Jurkat, Clone E6-1 (cell line): ENCODE results near the gene WNT7B.

Experiments
- DNase-seq: peaks from one replicate; pipeline ENCODE4 v3.0.0-alpha.2; 2011; ENCODE audit warnings: low read depth, low spot score
- H3K4me3 ChIP-seq: 2 replicates; pipeline ENCODE4 v1.5.1; 2011; ENCODE audit warnings: mild to moderate bottlenecking, low read length, control low read depth, moderate library complexity

The WNT7B gene

DNA sequence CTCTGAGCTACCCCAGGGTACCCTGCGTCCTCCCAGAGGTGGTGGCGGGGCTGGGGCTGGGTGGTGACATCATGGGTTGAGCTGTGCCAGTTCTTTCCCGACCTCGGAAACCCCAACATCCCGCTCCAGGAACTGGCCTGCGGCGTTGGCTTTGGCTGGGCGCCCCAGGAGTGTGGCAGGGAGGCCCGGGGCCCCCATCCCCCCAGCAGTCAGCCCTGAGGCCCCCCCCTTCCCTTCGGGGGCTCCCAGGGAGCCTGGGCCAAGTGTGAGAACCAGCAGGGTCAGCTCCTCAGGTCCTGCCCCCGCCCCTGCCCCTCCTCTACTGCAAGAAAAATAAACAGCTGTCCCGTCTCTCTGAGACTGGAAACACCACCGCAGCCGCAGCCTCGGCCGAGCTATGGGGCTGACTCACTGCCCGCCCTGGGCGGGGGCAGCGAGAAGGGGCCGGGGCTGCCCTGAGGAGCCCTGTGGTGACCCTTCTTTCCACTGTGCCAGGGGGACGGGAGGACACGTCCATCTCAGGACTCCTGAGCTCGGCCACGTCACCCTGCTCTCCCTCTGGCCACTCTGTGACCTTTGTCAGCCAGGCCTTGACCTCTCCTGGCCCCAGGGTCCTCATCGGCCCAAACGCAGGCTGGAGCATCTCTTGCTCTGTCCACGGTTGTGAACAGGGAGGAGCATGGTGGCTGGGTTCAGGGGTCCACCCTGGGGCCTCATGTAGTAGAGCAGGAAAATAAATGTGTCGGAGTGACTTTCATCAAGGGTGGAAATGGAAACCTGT is 73.4 kb downstream of the WNT7B start:
- H3K4me3 ChIP-seq, result no peak overlapping the region
- no peak for DNase-seq

DNA sequence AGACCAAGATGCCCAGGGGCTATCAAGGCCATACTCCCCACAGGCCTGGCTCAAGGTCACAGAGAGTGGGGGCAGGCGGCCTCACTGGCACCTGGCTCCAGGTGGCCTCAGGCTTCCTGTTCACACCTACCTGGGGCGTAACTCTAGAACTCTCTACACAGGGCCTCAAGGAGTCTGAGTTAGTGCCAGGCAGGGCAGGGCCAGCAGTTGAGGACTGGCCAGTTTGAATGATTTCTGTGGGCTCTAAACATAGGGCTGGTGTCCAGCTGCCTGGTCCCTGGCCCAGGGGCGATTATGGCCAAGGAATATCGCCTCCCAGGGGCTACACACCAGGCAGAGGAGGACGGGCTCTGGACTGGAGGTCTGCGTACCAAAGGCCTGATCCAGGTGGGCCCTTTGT is 79.2 kb downstream of the WNT7B start:
- no peak overlapping the region for H3K4me3 ChIP-seq
- no peak for DNase-seq

DNA sequence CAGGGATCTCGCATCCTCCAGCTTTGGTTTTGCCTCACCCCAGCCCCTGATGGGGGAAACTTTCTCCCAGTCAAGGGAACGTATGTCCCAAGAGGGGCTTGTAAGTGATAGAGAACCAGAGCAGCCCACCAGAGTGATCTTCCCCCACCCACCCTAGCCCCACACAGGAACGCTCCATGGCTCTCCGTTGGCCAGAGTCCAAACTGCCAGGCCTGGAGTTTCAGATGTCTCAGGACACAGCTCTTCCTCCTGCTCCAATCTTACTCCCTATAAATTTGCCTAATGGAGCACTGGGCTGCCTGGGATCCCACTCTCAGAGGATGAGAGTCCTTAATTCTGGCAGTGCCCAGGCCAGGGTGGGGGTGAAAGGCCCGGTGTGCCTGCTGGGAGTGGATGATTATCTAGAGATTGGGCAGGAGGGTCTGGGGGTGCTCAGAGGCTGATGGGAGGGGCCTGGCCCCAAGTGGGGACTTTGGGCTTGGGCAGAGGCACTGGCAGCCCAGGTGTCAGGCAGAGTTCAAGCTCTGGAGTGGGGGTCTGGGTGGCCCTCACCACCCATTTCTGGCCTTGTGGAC is 79.9 kb downstream of the WNT7B start:
- no peak for DNase-seq
- no peak overlapping the region for H3K4me3 ChIP-seq

DNA sequence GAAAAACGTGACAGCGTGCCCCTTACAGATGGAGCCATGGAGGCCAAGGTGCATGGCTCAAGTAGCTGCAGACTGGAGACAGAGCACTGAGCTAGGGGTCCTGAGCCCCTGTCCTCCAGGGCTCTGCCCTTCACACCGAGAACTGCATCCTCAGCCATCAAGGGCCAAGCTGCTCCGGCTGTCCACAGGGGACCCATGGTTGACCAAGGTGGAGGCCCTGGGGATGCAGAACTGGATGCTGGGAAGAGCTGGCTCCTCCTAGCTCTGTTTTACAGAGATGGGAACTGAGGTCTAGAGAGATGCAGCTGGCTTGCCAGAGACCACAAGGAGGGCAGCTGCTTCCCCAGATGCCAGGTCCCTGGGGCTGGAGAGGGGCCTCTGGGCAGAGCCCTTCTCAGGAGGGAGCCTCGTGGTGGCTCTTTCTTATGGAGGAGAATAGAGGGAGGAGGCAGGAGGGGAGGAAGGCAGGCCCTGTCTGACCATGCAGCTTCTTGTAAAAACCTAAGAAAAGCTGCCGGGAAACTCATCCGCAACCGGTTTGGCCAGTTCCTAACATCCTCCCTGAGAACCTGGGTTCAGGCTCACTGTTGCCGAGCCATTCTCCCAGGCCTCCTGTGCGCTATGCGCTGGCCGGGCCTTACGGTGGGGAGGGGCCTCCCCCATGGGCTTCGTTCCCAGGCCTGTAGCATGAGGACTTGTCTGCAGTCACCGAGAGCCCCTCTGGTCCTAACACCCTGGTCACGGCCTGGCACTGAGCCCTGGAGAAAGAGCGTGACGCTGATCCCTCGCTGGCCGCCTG is 80.6 kb downstream of the WNT7B start:
- H3K4me3 ChIP-seq, result no peak overlapping the region
- DNase-seq, result no peak

DNA sequence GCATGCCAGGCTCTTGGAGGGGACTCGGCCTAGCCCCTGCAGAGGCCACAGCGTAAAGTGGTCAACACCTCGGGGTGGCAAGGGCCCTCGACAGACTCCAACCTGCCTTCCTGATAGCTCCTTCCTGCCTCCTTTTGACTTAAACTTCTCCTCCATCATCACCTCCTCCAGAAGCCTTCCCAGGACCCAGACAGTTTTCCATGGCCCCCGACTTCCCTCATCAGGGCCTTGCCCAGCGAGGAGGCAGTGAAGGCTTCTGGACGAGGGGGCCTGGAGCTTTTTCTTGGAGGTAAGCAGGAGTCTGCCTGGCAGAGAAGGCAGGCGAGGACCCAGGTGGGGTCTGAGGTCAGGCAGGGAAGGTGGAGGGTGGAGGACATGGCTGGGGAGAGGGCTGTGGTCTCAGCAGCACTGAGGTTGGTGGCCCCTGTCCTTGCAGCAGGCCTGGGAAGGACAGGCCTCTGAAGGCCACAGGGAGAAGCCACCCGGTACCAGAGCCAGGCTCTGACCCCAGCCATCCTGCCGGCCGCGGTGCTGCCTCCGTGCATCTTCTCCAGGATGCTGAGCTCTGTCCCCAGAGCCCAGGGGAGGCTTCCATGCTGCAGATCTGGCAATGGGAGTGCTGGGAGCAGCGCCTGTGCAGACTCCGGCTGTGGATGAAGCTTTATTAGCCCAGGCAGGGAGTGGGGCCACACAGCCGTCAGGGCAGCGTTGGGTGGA is 81.4 kb downstream of the WNT7B start:
- H3K4me3 ChIP-seq, result no peak overlapping the region
- no peak for DNase-seq

DNA sequence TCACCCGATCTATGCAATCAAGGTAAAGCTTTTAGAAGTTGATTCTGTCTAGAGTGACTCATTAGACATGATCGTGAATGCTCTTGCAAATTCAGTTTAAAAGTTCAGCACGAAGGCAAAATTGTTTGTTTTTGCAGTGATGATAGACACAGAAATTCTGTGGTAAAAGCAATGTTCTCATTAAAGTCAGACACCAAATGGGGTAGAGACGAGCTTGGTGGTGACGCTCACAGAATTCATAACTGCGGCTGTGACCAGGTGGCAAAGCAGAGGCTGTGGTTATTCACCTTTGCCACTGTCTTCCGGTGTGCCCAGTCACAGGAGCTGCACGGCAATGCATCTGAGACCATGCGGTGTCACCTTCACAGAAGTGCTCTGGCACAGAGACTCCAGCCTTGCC is 83.4 kb downstream of the WNT7B start:
- H3K4me3 ChIP-seq, result no peak overlapping the region
- DNase-seq, result no peak

DNA sequence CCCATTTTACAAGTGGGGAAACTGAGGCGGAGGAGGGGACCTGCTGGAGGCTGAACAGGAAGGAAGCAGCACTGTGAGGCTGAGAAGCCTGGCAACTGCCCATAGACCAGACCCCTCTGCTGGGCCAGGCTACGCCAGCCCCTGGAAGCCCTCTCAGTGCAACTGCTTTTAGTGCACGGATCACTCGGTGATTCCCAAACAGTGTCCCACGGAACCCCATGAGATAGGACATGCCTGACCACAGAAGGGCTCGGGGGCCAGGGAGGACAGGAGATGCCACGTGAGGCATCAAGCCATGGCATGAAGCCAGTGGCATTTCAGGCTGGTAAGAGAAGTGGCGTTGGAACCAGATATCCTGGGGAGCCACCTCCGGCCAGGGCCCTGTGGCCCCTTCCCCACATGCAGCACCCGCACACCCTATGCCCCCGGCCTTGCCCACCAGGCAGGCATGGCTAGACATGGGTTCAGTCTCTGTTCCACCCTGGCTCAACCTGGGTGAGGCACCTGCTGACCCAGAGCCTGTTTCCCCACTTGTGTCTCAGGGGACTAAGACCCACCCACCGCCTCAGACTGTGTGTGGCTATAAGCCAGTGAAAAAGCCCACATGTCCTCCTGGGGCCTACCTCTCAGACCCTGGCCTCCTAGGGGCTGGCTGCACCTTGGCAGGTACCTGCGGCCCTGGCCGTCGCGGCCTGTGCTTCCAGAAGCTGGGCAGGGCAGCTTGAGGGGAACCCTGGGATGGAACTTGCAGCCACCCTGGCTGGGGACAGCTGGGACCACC is 84.1 kb downstream of the WNT7B start:
- H3K4me3 ChIP-seq, result no peak overlapping the region
- DNase-seq, result no peak

DNA sequence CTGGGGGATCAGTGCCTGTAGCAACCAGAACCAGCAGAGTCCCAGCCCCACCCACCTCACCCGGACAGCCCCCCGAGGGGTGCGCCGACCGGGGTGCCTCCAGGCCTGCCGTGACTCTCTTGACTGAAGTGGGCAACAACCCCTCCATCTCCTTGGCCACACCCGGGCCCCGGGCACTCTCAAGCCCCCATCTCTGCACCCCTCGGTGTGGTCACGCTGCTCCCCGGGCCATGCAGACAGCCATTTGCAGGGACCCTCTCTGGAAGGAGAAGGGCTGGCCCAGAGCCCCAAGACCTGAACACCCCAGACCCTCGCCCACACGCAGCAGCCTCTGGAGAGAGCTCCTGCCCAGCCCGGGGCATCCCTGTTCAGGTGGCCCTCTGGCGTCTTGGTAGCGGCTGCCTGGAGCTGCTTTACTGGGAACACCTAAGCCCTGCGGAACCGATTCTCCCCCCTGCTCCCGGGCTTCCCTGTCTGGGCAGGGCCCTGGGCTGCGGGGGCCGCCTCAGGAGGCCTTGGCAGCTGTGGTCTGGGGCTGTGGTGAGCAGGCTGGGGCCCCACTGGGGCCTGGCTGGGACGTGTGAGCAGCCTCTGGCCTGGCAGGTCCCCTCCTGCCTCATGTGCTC is 84.9 kb downstream of the WNT7B start:
- H3K4me3 ChIP-seq, result no peak overlapping the region
- no peak for DNase-seq

DNA sequence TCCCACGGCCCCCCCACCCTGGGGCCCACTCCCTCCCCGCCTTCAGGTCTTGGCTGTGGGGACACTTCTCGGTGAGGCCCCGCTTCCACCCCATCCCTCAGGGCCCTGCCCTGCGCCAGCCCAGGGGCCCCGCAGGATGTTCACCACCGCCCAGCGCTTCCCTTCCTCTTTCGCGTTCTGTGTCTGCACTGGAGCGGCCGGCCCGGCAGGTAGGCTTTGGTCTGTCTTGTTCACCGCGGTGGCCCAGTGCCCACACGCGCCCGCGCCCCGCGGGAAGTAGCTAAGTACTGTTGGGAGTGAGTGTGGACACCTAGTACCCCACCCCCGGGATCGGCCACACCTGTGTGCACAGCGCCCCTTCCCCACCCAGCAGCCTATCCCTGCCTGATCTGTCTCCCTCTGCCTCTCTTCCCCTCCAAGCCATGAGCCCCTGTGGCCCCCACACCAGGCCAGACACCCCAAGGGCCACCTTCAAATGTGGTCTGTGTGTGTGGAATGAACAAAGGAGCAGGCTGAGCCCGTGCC is 85.4 kb downstream of the WNT7B start:
- DNase-seq, result no peak
- H3K4me3 ChIP-seq, result no peak overlapping the region

DNA sequence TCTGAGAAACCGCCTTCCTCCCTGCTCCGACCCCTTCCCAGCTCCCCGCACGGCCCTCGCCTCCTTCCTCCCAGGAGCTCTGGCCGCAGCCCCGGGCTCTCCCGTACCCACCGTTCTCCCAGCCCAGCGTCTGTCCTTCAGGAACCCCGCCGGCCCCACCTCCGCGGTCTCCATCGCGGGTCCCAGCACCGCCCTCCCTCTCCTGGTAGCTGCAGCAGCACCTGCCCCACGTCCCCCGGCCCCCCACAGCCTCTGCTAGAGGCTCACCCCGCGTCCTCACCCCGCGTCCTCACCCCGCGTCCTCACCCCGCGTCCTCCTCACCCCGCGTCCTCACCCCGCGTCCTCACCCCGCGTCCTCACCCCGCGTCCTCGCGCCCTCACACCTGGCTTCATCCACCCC is 85.9 kb downstream of the WNT7B start:
- H3K4me3 ChIP-seq, result no peak overlapping the region
- no peak for DNase-seq

DNA sequence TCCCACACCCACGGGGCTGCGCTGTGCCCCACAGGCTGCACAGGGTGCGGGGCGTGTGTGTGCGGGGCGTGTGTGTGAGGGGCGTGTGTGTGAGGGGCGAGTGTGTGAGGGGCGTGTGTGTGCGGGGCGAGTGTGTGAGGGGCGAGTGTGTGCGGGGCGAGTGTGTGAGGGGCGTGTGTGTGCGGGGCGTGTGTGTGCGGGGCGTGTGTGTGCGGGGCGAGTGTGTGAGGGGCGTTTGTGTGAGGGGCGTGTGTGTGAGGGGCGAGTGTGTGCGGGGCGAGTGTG is 86.7 kb downstream of the WNT7B start:
- no peak overlapping the region for H3K4me3 ChIP-seq
- DNase-seq, result no peak

DNA sequence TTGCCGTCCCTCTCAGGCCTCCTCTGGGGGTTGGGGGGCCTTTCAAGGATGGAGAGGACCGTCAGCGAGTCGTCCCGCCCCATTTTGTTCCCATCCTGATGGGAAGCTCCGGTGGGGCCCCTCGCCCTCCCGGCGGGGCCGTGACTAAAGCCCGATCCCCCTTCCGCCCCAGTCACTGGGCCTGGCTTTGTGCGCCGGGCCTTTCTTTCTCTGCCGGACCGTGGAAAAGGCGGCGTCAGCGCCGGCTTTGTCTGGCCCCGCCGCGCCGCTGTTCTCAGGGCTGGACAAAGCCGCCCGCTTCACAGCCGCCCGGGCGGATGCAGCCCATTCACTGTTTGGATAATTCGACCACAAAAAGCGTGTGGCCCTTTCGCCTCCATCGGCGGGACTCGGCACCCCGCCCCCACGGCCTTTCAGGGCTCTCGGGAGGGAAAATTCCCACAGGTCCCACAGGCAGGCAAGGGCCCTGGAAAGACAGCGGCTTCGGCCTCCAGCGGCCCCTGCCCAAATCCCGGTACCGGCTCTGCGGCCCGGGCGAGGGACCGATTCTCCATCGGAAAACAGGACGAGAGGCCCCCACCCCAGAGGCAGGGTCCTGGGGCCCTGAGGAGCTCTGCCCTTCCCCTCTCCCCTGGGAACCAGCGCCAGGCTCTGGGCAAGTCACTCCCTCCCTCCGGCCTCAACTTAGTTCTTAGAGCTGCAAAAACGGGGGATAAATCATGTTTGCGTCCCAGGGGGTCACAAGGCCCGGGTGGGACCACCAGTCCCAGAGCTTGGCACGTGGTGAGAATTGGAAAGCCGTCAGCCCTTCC is 87.2 kb downstream of the WNT7B start:
- no peak overlapping the region for H3K4me3 ChIP-seq

DNA sequence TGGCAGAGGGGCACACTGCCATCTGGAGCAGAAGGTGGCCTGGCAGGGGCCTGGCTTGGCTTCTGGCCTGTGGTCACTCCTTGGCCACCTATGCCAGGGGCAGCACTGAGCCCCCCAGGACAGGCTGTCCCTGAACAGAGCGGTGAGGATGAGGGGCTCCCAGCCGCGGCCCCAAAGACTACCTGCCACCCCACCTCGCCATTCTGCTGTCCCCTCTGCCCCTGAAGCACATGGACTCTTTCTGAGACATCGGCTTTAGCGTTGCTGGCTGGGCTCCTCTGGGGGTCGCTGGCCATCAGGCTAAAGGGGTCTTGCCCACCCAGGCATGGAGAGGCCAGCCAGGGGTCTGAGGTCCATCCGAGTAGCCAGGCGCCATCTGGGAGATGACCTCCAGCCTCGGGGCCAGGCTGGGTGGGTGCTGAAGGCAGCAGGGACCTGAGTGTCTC is 87.8 kb downstream of the WNT7B start:
- no peak overlapping the region for H3K4me3 ChIP-seq
- DNase-seq, result no peak

More for the DNA sequence above, 87.2 kb downstream of the WNT7B start:
- DNase-seq, result no peak

DNA sequence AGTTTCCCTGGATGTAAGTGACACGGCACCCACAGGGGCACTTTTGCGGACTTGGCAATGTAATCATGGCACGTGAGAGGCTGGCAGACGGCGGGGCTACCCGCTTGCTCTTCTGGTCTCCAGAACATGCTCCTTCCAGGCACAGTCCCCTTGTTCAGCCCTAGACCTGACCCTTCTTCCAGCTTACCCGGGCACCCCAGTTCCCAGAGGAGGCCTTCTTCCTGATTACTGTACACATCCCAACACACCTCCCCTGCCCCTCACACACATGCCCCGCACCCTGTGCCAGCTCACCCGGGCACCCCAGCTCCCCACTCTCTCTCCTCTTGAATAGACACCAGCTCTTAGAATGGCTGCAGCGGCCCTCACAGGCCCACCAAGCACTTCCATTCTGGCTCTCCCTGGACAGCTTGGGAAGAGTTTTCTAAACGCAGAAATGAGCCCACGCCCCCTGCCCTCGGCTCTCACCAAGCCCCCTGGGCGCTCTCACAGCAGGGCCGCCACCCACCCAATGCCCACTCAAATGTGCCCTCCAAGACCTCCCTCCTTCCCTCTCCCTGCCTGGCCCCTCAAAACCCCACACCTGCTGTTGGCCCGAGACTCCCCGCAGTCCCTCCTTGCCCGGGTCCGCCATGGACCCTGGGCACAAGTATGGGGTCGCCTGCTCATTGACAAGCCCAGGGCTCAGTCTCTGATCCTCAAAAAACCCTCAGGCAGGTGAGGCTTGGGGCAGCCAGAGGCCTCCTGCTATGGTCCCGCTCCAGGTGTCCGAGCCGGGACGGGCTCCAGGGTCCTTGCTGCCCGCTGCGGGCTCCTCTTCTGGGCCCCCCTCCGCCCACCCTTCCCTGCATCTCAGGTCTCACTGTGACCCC is 88.5 kb downstream of the WNT7B start:
- no peak for DNase-seq
- no peak overlapping the region for H3K4me3 ChIP-seq

DNA sequence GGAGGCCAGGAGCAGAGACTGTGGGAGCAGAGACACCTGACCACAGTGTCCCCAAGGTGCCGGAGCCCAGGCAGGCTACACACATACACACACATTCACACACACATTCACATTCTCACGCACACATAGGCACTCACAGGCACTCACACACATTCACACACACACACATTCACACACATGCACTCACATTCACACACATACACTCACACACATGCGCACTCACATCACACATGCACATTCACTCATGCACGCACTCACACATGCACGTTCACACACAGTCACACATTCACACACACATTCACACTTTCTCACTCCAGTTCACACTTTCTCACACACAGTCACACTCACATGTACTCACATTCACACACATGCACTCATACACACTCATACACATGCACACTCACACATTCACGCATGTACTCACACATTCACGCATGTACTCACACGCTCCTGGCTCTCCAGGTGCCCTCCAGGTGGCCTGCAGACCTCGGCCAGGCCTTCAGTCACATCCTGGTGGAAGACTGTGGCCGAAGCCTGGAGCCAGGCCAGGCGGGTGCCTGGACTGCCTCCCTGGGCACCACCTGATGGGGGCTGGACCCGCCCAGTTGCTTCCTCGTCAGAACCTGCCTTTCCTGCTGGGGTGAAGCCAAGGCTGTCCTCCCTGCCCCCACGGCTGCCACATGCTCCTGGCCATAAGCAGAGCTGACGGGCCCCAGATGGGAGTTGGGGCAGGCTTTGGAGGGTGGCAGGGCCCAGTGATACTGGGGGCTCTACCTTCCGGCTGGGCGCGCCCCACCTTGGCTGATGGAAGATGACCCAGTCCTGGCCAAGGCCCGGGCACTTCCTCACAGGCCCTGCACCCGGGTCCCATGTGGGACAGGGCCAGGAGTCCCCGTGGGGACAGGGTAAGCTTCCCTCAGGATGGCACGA is 89.5 kb downstream of the WNT7B start:
- no peak overlapping the region for H3K4me3 ChIP-seq
- DNase-seq, result no peak

DNA sequence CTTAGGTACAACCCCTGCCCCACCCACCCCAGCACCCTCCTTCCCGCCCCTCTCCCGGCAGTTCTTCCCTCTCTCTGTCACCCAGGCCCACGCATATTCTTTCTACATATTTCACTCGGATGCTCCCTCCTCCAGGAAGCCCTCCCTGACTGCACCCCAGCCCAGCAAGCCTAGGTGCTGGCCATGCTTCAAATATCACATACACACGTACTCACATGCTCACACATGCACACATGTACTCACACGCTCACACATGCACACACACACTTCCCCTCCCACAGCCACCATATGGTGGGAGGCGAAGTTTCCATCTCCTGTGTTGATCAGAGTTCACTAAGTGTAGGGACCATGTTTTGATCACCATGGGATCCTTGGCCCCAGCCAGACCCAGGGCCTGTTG is 90.4 kb downstream of the WNT7B start:
- no peak overlapping the region for H3K4me3 ChIP-seq
- no peak for DNase-seq
